Measurements from ENCODE around the gene NTN4.

NTN4 gene

GRCh38 chr12:95730457-95730856 is 60.1 kb downstream of the NTN4 start:
- Histone ChIP-seq H4K20me1 (ENCODE audit: insufficient read depth, low read length) (no peaks in the 10 kb centered on the region), H3K27ac (ENCODE audit: low read depth, low read length, poor library complexity, severe bottlenecking) (no peak overlapping the region), H3F3A (ENCODE audit: insufficient read depth, low read length) (no peaks in the 10 kb centered on the region), H3K36me3 (ENCODE audit: insufficient read depth, low read length) (no peaks in the 10 kb centered on the region), H3K79me2 (ENCODE audit: insufficient read depth, low read length) (no peaks in the 10 kb centered on the region), H3K4me2 (ENCODE audit: low read length) (no peak overlapping the region), H3K9me2 (ENCODE audit: low read depth, low read length) (no peaks in the 10 kb centered on the region), H3K4me1 (ENCODE audit: insufficient read depth, low read length, severe bottlenecking) (no peaks in the 10 kb centered on the region), H3K9me3 (ENCODE audit: low read length) (no peaks in the 10 kb centered on the region), H3K9ac (ENCODE audit: low read length) (no peak overlapping the region), H3K27me3 (ENCODE audit: insufficient read depth, low read length) (no peaks in the 10 kb centered on the region), H2AFZ (ENCODE audit: low read length) (no peak overlapping the region), H3K4me3 (ENCODE audit: low read depth, low read length, poor library complexity, severe bottlenecking) (no peak overlapping the region)
- TF ChIP-seq CTCF (IDR thresholded peaks at IDR 0.05; ENCODE audit: low read length) (no peak), EZH2 (IDR thresholded peaks at IDR 0.05; ENCODE audit: borderline replicate concordance, low read length) (no peak)

- Histone ChIP-seq H3K79me2 (ENCODE audit: insufficient read depth, low read length) (no peaks in the 10 kb centered on the region), H3K9ac (ENCODE audit: low read length) (no peak overlapping the region), H3K9me2 (ENCODE audit: low read depth, low read length) (no peaks in the 10 kb centered on the region), H3K4me3 (ENCODE audit: low read depth, low read length, poor library complexity, severe bottlenecking) (no peak overlapping the region), H3K4me1 (ENCODE audit: insufficient read depth, low read length, severe bottlenecking) (no peaks in the 10 kb centered on the region), H3K27ac (ENCODE audit: low read depth, low read length, poor library complexity, severe bottlenecking) (no peak overlapping the region), H3K4me2 (ENCODE audit: low read length) (no peak overlapping the region), H3K9me3 (ENCODE audit: low read length) (no peaks in the 10 kb centered on the region), H3K36me3 (ENCODE audit: insufficient read depth, low read length) (no peaks in the 10 kb centered on the region), H3K27me3 (ENCODE audit: insufficient read depth, low read length) (no peaks in the 10 kb centered on the region), H4K20me1 (ENCODE audit: insufficient read depth, low read length) (no peaks in the 10 kb centered on the region), H3F3A (ENCODE audit: insufficient read depth, low read length) (no peaks in the 10 kb centered on the region), H2AFZ (ENCODE audit: low read length) (no peak overlapping the region)
- TF ChIP-seq EZH2 (IDR thresholded peaks at IDR 0.05; ENCODE audit: borderline replicate concordance, low read length) (no peak), CTCF (IDR thresholded peaks at IDR 0.05; ENCODE audit: low read length) (no peak)
These were observed 63.7 kb downstream of the NTN4 start for GRCh38 chr12:95726903-95727302.

DNA sequence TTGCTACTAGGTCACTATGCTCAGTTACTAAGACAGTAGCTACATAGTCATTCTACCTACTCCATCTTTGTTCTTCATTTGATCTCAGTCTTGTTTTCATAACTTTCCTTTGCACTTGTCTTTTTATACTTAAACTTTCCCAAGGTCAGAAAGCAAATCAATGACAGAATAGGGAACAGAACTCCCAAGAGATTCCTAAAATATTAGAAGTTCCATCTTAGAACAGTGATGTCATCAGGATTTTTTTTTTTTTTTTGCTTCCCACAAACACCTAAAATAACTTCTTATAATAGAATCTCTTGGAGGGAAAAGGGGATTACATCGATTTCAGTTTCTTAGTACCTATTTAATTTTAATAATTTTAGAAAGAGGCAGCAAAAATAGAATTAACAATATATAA is 65.8 kb downstream of the NTN4 start:
- H3K9me2 ChIP-seq (ENCODE audit: low read depth, low read length): no peaks in the 10 kb centered on the region
- H3F3A ChIP-seq (ENCODE audit: insufficient read depth, low read length): no peaks in the 10 kb centered on the region
- no peaks in the 10 kb centered on the region for H4K20me1 ChIP-seq (ENCODE audit: insufficient read depth, low read length)
- no peak overlapping the region for H3K27ac ChIP-seq (ENCODE audit: low read depth, low read length, poor library complexity, severe bottlenecking)
- no peak overlapping the region for H3K9ac ChIP-seq (ENCODE audit: low read length)
- H3K9me3 ChIP-seq (ENCODE audit: low read length): no peaks in the 10 kb centered on the region
- H3K79me2 ChIP-seq (ENCODE audit: insufficient read depth, low read length): no peaks in the 10 kb centered on the region
- H3K4me1 ChIP-seq (ENCODE audit: insufficient read depth, low read length, severe bottlenecking): no peaks in the 10 kb centered on the region
- H3K27me3 ChIP-seq (ENCODE audit: insufficient read depth, low read length): no peaks in the 10 kb centered on the region
- no peaks in the 10 kb centered on the region for H3K36me3 ChIP-seq (ENCODE audit: insufficient read depth, low read length)
- no peak overlapping the region for H3K4me2 ChIP-seq (ENCODE audit: low read length)
- H3K4me3 ChIP-seq (ENCODE audit: low read depth, low read length, poor library complexity, severe bottlenecking): no peak overlapping the region
- TF ChIP-seq CTCF (IDR thresholded peaks at IDR 0.05; ENCODE audit: low read length) (no peak), EZH2 (IDR thresholded peaks at IDR 0.05; ENCODE audit: borderline replicate concordance, low read length) (no peak)
- H2AFZ ChIP-seq (ENCODE audit: low read length): no peak overlapping the region

All from OCI-LY1 (cell line).